ENCODE data around the gene KCNJ11. TPM values are rescaled to one million over a fixed set of nuclear protein-coding genes. Genes with fewer than 3 reads are reported as not detected.

Gene KCNJ11
- total and polyA plus RNA-seq, 2 of the 13 experiments (the other 11 are each of a cell fraction or from before 2014, with no cell fraction given): 0.38 to 1.6 TPM

DNA sequence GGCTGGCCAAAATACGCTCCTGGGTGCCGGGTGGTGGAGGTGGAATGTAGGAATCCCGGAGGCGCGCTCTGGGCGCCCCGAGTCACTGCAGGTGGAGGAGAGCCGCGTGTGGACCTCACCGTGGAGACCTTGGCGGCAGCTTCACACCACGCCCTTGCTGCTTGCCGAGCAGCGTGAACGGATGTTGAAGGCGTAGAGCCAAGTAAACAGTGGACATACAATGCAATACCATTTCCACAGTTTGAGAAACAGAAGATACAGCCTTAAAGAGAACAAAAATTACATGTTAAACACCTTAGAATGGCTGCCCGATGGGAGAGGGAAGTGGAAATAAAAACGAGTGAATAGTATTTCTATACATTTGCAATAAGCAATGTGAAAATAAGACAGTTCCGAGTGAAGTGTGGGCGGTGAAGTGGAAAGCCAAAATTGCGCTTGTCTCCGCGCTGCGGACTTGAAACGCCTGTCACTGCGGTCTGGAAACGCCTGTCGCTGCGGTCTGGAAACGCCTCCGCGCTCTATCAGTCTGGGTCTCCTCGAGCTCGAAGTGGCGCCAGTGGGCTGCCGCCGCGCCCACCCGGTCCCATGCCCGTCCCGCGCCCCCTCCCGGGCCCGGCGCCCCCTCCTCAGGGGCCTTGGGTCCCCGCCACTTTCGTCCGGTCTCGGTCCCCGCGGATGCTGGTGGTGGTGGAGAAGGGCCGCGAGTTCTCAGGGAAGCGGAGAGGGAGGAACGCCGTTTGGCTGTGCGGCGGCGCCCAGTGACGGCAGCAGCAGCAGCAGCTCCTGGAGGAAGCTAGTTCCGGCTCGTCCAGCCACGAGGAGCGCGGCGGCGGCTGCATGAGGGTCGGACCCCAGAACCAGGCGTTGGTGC lies 35.3 kb downstream of the KCNJ11 start (continued):
- TF ChIP-seq, protein P1, sequence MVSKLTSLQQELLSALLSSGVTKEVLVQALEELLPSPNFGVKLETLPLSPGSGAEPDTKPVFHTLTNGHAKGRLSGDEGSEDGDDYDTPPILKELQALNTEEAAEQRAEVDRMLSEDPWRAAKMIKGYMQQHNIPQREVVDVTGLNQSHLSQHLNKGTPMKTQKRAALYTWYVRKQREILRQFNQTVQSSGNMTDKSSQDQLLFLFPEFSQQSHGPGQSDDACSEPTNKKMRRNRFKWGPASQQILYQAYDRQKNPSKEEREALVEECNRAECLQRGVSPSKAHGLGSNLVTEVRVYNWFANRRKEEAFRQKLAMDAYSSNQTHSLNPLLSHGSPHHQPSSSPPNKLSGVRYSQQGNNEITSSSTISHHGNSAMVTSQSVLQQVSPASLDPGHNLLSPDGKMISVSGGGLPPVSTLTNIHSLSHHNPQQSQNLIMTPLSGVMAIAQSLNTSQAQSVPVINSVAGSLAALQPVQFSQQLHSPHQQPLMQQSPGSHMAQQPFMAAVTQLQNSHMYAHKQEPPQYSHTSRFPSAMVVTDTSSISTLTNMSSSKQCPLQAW (CRISPR knock-in tag; IDR thresholded peaks at IDR 0.05): peak; percentile 67; the same call in 1 of the 2 replicates
- TF ChIP-seq RFX1 (IDR thresholded peaks at IDR 0.05) (no peak), ZNF720 (CRISPR knock-in tag; IDR thresholded peaks at IDR 0.05) (no peak), TCF12 (IDR thresholded peaks at IDR 0.05) (no peak), TCF12 (CRISPR knock-in tag; IDR thresholded peaks at IDR 0.05) (peak; percentile 43; the same call in 1 of the 2 replicates), IKZF4 (CRISPR knock-in tag; IDR thresholded peaks at IDR 0.05; ENCODE audit: borderline replicate concordance, low read depth, not compliant biosample characterization) (peak; percentile 56), MEIS2 (CRISPR knock-in tag; IDR thresholded peaks at IDR 0.05) (peak; percentile 46; the same call in 1 of the 2 replicates), ZNF44 (CRISPR knock-in tag; IDR thresholded peaks at IDR 0.05) (0 out of 2 replicates have a peak, but pooled peaks have one; percentile 37), ZNF598 (CRISPR knock-in tag; IDR thresholded peaks at IDR 0.05; ENCODE audit: borderline replicate concordance) (no peak), ZNF143 (CRISPR knock-in tag; IDR thresholded peaks at IDR 0.05) (no peak), ZNF768 (CRISPR knock-in tag; IDR thresholded peaks at IDR 0.05) (peak; percentile 85), ZNF205 (CRISPR knock-in tag; IDR thresholded peaks at IDR 0.05) (no peak)
- TF ChIP-seq, protein P2, sequence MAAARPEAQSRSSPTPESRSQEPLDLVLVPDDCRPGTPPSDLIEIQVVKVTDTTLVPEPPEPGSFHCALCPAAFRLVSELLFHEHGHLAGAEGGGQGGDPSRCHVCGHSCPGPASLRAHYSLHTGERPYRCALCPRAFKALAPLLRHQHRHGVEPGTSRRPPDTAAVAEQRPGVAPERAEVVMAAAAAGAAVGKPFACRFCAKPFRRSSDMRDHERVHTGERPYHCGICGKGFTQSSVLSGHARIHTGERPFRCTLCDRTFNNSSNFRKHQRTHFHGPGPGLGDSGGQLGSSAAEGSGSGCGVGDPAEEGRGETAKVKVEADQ (CRISPR knock-in tag; IDR thresholded peaks at IDR 0.05; ENCODE audit: borderline replicate concordance): no peak; the same call in 1 of the 2 replicates
- TF ChIP-seq, protein P3, sequence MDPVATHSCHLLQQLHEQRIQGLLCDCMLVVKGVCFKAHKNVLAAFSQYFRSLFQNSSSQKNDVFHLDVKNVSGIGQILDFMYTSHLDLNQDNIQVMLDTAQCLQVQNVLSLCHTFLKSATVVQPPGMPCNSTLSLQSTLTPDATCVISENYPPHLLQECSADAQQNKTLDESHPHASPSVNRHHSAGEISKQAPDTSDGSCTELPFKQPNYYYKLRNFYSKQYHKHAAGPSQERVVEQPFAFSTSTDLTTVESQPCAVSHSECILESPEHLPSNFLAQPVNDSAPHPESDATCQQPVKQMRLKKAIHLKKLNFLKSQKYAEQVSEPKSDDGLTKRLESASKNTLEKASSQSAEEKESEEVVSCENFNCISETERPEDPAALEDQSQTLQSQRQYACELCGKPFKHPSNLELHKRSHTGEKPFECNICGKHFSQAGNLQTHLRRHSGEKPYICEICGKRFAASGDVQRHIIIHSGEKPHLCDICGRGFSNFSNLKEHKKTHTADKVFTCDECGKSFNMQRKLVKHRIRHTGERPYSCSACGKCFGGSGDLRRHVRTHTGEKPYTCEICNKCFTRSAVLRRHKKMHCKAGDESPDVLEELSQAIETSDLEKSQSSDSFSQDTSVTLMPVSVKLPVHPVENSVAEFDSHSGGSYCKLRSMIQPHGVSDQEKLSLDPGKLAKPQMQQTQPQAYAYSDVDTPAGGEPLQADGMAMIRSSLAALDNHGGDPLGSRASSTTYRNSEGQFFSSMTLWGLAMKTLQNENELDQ (CRISPR knock-in tag; IDR thresholded peaks at IDR 0.05; ENCODE audit: borderline replicate concordance): no peak
- TF ChIP-seq, protein P4, sequence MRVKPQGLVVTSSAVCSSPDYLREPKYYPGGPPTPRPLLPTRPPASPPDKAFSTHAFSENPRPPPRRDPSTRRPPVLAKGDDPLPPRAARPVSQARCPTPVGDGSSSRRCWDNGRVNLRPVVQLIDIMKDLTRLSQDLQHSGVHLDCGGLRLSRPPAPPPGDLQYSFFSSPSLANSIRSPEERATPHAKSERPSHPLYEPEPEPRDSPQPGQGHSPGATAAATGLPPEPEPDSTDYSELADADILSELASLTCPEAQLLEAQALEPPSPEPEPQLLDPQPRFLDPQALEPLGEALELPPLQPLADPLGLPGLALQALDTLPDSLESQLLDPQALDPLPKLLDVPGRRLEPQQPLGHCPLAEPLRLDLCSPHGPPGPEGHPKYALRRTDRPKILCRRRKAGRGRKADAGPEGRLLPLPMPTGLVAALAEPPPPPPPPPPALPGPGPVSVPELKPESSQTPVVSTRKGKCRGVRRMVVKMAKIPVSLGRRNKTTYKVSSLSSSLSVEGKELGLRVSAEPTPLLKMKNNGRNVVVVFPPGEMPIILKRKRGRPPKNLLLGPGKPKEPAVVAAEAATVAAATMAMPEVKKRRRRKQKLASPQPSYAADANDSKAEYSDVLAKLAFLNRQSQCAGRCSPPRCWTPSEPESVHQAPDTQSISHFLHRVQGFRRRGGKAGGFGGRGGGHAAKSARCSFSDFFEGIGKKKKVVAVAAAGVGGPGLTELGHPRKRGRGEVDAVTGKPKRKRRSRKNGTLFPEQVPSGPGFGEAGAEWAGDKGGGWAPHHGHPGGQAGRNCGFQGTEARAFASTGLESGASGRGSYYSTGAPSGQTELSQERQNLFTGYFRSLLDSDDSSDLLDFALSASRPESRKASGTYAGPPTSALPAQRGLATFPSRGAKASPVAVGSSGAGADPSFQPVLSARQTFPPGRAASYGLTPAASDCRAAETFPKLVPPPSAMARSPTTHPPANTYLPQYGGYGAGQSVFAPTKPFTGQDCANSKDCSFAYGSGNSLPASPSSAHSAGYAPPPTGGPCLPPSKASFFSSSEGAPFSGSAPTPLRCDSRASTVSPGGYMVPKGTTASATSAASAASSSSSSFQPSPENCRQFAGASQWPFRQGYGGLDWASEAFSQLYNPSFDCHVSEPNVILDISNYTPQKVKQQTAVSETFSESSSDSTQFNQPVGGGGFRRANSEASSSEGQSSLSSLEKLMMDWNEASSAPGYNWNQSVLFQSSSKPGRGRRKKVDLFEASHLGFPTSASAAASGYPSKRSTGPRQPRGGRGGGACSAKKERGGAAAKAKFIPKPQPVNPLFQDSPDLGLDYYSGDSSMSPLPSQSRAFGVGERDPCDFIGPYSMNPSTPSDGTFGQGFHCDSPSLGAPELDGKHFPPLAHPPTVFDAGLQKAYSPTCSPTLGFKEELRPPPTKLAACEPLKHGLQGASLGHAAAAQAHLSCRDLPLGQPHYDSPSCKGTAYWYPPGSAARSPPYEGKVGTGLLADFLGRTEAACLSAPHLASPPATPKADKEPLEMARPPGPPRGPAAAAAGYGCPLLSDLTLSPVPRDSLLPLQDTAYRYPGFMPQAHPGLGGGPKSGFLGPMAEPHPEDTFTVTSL (CRISPR knock-in tag; IDR thresholded peaks at IDR 0.05; ENCODE audit: borderline replicate concordance): peak; percentile 45; the same call in 1 of the 2 replicates
- TF ChIP-seq, protein P5, sequence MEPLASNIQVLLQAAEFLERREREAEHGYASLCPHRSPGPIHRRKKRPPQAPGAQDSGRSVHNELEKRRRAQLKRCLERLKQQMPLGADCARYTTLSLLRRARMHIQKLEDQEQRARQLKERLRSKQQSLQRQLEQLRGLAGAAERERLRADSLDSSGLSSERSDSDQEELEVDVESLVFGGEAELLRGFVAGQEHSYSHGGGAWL (CRISPR knock-in tag; IDR thresholded peaks at IDR 0.05): peak; percentile 90
- TF ChIP-seq, protein P6, sequence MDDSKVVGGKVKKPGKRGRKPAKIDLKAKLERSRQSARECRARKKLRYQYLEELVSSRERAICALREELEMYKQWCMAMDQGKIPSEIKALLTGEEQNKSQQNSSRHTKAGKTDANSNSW (CRISPR knock-in tag; IDR thresholded peaks at IDR 0.05; ENCODE audit: borderline replicate concordance): no peak
